GM20000 (cell line): ENCODE measurements around the gene SMURF1.

ENCODE experiments used
- DNase-seq: peaks from one replicate; pipeline ENCODE4 v3.0.0; 2012; ENCODE audit warnings: low spot score
- TF ChIP-seq, protein P1 (sequence below): IDR thresholded peaks from 2 replicates; pipeline ENCODE4 v1.5.1; 2012; ENCODE audit warnings: mild to moderate bottlenecking, control low read depth; ENCODE audit errors: extremely low read depth, missing control alignments

Gene SMURF1

DNA sequence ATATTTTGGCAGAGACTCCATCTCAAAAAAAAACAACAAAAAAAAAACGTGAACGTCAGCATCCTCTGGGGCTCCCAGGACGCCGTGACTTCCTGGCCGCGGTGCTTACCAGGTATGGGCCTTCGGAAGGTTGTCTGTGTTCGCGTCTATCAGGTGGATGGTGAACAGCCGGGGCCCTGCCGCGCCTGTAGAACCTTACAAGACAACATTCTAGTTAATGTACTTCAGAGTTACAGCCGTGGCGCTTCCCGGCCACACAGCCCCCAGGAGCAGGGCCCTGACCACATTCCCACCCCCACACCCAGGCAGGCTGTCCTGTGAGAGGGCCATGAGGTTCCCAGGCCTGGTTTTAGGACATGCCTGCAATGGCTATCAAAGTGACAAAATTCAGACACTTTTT lies 111.0 kb downstream of the SMURF1 start:
- no peak for DNase-seq
- TF ChIP-seq, protein P1, sequence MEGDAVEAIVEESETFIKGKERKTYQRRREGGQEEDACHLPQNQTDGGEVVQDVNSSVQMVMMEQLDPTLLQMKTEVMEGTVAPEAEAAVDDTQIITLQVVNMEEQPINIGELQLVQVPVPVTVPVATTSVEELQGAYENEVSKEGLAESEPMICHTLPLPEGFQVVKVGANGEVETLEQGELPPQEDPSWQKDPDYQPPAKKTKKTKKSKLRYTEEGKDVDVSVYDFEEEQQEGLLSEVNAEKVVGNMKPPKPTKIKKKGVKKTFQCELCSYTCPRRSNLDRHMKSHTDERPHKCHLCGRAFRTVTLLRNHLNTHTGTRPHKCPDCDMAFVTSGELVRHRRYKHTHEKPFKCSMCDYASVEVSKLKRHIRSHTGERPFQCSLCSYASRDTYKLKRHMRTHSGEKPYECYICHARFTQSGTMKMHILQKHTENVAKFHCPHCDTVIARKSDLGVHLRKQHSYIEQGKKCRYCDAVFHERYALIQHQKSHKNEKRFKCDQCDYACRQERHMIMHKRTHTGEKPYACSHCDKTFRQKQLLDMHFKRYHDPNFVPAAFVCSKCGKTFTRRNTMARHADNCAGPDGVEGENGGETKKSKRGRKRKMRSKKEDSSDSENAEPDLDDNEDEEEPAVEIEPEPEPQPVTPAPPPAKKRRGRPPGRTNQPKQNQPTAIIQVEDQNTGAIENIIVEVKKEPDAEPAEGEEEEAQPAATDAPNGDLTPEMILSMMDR, result no peak

GRCh38 chr7:99031496-99031895 lies 112.4 kb downstream of the SMURF1 start:
- TF ChIP-seq, protein P1, result no peak
- DNase-seq, result no peak

DNA sequence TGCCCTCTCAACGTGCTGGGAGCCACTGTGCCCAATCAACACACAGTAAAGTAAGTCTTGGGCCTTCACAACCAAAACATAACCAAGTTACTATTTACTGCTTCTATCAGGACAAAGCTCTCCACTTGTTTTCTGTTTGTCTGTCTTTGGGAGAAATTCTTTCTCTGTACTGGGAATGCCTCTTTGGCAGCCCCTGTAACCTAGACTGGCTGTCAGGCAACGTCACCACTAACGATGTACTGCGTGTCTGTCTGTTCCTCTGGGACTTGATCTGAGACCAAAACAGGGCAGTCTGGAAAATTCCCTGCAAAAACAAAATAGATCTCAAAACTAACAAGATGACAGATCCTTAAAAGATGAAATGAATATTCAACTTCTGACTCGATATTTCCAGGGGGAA lies 113.0 kb downstream of the SMURF1 start:
- no peak for DNase-seq
- TF ChIP-seq, protein P1, result no peak

DNA sequence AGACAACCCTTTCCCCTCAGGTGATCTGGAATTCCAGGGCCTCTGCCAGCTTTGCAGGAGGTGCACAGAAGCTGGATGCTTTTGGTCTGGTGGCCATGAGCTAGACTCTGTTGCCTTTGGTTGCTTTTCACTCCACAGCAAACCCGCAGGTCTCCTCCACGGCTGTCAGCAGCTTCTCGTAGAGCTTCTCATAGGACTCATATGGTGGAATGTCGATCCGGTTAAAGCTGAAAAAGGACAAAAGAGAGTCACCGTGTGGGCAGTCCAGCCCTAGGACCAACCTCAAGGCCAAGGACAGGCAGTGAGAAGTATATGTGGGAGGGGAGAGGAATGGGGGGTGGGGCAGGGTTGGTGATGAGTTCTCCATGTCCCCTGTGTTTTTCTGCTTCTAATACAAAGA lies 113.5 kb downstream of the SMURF1 start:
- DNase-seq, result no peak
- TF ChIP-seq, protein P1, result no peak

DNA sequence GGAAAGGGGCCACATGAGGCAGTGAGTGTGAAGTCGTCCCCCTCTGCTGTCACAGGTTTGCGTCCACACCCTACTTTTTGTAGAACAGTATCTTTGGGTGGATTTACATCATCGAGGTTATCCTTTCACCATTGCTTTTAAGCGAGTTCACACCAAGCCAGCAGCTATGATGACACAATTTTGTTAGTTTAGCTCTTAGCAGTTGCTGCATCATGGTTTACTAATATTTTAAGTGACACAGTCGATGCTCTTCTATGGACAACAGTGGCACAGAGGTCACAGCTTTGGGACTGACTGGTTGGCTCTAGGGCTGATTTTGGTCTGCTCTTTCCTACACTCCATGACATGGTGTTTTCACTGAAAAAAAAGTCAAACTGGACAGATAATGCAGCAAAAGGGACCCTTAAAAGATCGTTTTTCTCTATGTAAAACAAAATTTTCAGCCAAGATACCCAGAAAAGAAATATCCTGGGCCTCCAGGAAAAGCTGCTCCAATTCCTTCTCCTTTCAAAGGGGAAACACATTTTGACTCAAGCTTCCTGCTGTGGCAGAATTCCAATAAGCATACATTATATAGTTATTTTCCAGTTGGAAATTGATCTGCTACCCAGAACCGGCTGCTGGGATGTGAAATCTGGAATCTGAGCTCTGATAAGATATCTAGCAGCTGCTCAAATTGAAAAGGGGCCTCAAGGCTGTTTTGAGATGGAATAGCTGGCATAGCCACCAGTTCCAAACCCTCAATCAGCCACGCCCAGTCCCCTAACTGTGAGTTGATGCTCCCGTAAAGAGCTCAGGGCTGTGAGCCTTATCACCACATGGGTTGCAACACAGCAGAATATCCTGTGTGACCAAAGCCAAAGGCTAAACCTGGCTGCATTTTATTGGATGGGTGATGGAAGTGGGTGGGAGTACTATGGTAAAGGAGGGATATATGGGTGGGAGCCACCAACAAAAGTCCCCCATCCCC lies 114.2 kb downstream of the SMURF1 start:
- DNase-seq, result no peak
- TF ChIP-seq, protein P1, result no peak

- DNase-seq, result no peak
- TF ChIP-seq, protein P1, result no peak
Measured at GRCh38 chr7:99028261-99028973, 115.5 kb downstream of the SMURF1 start.

- DNase-seq, result no peak
- TF ChIP-seq, protein P1, result no peak
Measured at GRCh38 chr7:99027841-99028240, 116.1 kb downstream of the SMURF1 start.
